Measurements from ENCODE around the gene TRUB1.

GRCh38 chr10:114990586-114990985 lies 52.6 kb downstream of the TRUB1 start:
- TF ChIP-seq CTCF (IDR thresholded peaks at IDR 0.05) (no peak), POLR2AphosphoS5 (IDR thresholded peaks at IDR 0.05; ENCODE audit: low read depth, low read length) (no peak), TCF7L2 (IDR thresholded peaks at IDR 0.05; ENCODE audit: low read depth, low read length) (no peak), SIN3A (IDR thresholded peaks at IDR 0.05; ENCODE audit: borderline replicate concordance, insufficient read depth, low read depth, low read length) (no peak), REST (IDR thresholded peaks at IDR 0.05; ENCODE audit: insufficient read depth in 1 of 2, low read depth in 2 of 2, low read length in 1 of 2) (no peak)

Measured in Panc1 (cell line).